Inferior parietal cortex (tissue), 1 donor: ENCODE results near the gene TBXAS1.

Experiments used
- DNase-seq: peaks from one replicate; pipeline ENCODE4 v3.0.0-alpha.2; 2016; ENCODE audit errors: extremely low spot score

Gene TBXAS1

GRCh38 chr7:140069298-140069949, 240.4 kb downstream of the TBXAS1 start:
- DNase-seq, result no peak
